Thoracic aorta (tissue), 2 donors: ENCODE measurements around the gene ANO9. TPM values are rescaled to one million over a fixed set of nuclear protein-coding genes. Genes with fewer than 3 reads are reported as not detected.

ENCODE experiments used
- ATAC-seq: fragments of 150-250 bp; one replicate; pipeline ENCODE4 v1.8.0; 2017; ENCODE audit warnings: low read depth; ENCODE audit not compliant: insufficient number of reproducible peaks, low FRiP score
- DNase-seq: peaks from one replicate; pipeline ENCODE4 v3.0.0-alpha.2; 2020; ENCODE audit warnings: low spot score
- H3K27ac ChIP-seq, 2 donors: fragments of 200-600 bp; sonication (generic); 1 replicate in 1 of 2; 2 replicates in 1 of 2; pipeline ENCODE4 v1.5.1; 2016; ENCODE audit warnings: mild to moderate bottlenecking in 2 of 2, moderate library complexity in 2 of 2
- H3K27me3 ChIP-seq: fragments of 200-600 bp; sonication (generic); replicated peaks from 2 replicates; pipeline ENCODE4 v1.6.0; 2016; ENCODE audit warnings: mild to moderate bottlenecking; ENCODE audit not compliant: insufficient read depth
- H3K36me3 ChIP-seq: fragments of 200-600 bp; sonication (generic); one replicate; pipeline ENCODE4 v1.5.1; 2016
- H3K4me1 ChIP-seq, 2 donors: fragments of 200-600 bp; sonication (generic); 1 replicate in 1 of 2; 2 replicates in 1 of 2; pipeline versions ENCODE4 v1.5.1 to v1.6.0; 2016; ENCODE audit warnings: low read depth in 2 of 2, mild to moderate bottlenecking in 1 of 2; ENCODE audit not compliant: control insufficient read depth in 1 of 2
- H3K4me3 ChIP-seq: fragments of 200-600 bp; sonication (generic); 2 replicates; pipeline ENCODE4 v1.5.1; 2016; ENCODE audit warnings: mild to moderate bottlenecking
- H3K9me3 ChIP-seq: fragments of 200-600 bp; sonication (generic); 2 replicates; pipeline ENCODE4 v1.5.1; 2016
- total RNA-seq, 2 donors: library from RNA; depleted of rRNA; stranded (reverse); fragments of >200 nt; gene quantifications; one replicate each; pipeline versions ENCODE4 v1.1.0 to v1.2.3, GENCODE V29; 2016
- TF ChIP-seq, protein P1 (sequence below): fragments of 200-600 bp; sonication (generic); IDR thresholded peaks from one replicate; pipeline ENCODE4 v1.5.1; 2019; ENCODE audit warnings: antibody characterized with exemption

The ANO9 gene
- total RNA-seq, 2 donors from 2014 or later = 0.68 to 2.7 TPM

DNA sequence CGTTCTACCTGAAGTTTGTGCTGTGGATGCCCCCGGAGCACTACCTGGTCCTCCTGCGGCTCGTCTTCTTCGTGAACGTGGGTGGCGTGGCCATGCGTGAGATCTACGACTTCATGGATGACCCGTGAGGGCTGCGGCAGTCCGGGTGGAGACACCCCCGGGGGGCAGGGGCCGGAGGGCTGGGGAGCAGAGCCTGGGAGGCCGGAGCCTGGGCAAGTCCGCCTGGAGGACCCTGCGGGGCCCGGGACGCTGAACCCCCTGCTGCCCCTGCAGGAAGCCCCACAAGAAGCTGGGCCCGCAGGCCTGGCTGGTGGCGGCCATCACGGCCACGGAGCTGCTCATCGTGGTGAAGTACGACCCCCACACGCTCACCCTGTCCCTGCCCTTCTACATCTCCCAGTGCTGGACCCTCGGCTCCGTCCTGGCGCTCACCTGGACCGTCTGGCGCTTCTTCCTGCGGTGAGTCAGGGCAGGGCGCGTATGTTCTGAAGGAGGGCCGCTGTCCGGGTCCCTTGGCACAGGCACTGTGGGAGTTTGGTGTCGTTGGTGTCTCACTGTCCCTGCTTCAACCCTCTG is 47.9 kb upstream of the ANO9 start:
- TF ChIP-seq, protein P1, sequence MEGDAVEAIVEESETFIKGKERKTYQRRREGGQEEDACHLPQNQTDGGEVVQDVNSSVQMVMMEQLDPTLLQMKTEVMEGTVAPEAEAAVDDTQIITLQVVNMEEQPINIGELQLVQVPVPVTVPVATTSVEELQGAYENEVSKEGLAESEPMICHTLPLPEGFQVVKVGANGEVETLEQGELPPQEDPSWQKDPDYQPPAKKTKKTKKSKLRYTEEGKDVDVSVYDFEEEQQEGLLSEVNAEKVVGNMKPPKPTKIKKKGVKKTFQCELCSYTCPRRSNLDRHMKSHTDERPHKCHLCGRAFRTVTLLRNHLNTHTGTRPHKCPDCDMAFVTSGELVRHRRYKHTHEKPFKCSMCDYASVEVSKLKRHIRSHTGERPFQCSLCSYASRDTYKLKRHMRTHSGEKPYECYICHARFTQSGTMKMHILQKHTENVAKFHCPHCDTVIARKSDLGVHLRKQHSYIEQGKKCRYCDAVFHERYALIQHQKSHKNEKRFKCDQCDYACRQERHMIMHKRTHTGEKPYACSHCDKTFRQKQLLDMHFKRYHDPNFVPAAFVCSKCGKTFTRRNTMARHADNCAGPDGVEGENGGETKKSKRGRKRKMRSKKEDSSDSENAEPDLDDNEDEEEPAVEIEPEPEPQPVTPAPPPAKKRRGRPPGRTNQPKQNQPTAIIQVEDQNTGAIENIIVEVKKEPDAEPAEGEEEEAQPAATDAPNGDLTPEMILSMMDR = no peak
- H3K9me3 ChIP-seq = no peaks in the 10 kb centered on the region
- DNase-seq (no peak), ATAC-seq (no peak)
- H3K27me3 ChIP-seq = no peaks in the 10 kb centered on the region
- no peak overlapping the region for H3K4me3 ChIP-seq
- H3K27ac ChIP-seq = no peak overlapping the region
- no peaks in the 10 kb centered on the region for H3K4me1 ChIP-seq
- peaks cover 7% of the 10 kb centered on the region for H3K36me3 ChIP-seq

DNA sequence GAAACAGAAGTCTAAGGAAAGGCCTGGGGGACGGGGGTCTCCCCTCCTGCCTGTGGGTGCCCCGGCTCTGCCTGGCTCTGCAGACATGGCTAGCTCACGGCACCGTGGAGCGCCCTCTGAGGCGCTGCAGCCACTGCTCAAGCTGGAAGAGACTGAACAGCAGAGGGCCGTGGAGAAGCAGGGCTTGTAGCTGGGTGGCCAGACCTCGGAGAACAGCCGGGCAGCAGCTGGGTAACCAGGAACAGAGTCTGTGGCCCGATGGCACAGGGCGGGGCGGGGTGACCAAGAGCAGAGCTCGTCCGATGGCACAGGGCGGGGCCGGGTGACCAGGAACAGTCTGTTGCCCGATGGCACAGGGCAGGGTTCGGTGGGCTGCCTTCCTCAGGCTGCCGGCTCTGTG is 47.2 kb upstream of the ANO9 start:
- peaks cover 2% of the 10 kb centered on the region for H3K36me3 ChIP-seq
- DNase-seq (no peak), ATAC-seq (no peak)

DNA sequence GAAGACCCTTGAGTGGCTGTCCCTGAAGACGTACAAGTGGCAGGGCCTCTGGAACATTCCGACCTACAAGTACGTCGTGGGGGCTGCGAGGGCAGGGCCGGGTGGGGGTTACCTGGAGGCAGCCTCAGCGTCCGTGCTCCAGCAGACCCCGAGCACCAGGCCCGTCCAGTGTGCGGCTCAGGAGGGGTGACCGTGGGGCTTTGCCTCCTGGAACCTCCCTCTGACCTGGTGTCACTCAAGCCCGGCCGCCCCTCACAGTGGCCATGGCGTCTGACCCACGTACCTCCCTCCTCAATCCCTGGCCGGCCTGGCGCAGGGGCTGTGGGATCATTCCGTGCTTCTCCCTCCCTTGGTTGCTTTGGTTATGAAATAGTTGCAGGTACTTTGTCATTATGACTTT is 46.8 kb upstream of the ANO9 start:
- H3K27me3 ChIP-seq = no peaks in the 10 kb centered on the region
- no peak overlapping the region for H3K4me3 ChIP-seq
- H3K4me1 ChIP-seq = no peaks in the 10 kb centered on the region
- no peak overlapping the region for H3K27ac ChIP-seq
- H3K9me3 ChIP-seq = no peaks in the 10 kb centered on the region
- no peak for ATAC-seq
- TF ChIP-seq, protein P1 = no peak
- peaks cover under 1% of the 10 kb centered on the region for H3K36me3 ChIP-seq
- no peak for DNase-seq

More for the DNA sequence above, 47.2 kb upstream of the ANO9 start:
- no peak overlapping the region for H3K4me3 ChIP-seq
- H3K4me1 ChIP-seq = no peaks in the 10 kb centered on the region
- TF ChIP-seq, protein P1 = no peak
- H3K27ac ChIP-seq = no peak overlapping the region
- no peaks in the 10 kb centered on the region for H3K27me3 ChIP-seq
- no peaks in the 10 kb centered on the region for H3K9me3 ChIP-seq

DNA sequence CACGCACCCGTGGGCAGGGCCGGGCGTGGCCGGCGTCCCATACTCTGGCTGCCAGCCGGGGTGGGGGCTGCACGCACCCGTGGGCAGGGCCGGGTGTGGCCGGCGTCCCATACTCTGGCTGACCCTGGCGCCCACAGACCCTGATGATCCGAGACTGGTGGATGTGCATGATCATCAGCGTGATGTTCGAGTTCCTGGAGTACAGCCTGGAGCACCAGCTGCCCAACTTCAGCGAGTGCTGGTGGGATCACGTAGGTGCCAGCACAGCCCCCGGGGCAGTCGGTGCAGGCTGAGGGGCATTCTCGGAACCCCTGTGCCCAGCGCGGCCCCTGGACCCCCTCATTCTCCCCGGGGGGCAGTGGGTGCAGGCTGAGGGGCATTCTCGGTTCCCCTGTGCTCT is 46.3 kb upstream of the ANO9 start:
- ATAC-seq (no peak), DNase-seq (no peak)
- TF ChIP-seq, protein P1 = no peak
- H3K36me3 ChIP-seq = no peaks in the 10 kb centered on the region
- no peak overlapping the region for H3K27ac ChIP-seq
- no peaks in the 10 kb centered on the region for H3K9me3 ChIP-seq
- H3K27me3 ChIP-seq = no peaks in the 10 kb centered on the region
- H3K4me3 ChIP-seq = no peak overlapping the region
- no peaks in the 10 kb centered on the region for H3K4me1 ChIP-seq

DNA sequence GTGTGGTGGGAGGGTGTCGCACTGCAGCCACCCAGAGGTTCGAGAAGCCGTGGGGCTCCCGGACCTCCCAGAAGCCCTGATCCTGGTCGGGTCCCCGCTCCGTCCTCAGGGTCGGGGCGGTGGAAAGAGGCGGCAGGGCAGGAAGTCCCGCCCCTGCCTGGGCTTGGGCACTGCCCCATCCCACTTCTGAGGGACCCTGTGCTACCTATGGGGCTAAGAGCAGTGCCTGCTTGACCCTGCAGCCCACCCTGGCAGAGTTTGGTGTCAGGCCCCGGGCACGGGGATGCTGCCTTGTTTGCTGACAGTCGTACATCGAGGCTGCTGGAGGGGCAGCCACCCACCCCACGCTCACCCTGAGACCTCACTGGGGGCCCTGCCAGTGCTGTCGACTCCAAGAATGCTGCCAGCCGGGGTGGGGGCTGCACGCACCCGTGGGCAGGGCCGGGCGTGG is 45.8 kb upstream of the ANO9 start:
- H3K9me3 ChIP-seq = no peaks in the 10 kb centered on the region
- H3K27ac ChIP-seq = no peak overlapping the region
- no peaks in the 10 kb centered on the region for H3K27me3 ChIP-seq
- no peak for DNase-seq
- H3K36me3 ChIP-seq = no peaks in the 10 kb centered on the region
- TF ChIP-seq, protein P1 = no peak
- H3K4me3 ChIP-seq = no peak overlapping the region
- ATAC-seq = no peak
- no peaks in the 10 kb centered on the region for H3K4me1 ChIP-seq
